Stomach (tissue), 4 donors: ENCODE measurements around the gene TTC34.

Experiments
- EP300 ChIP-seq: sonication (generic); formaldehyde crosslinking; IDR thresholded peaks from one replicate; pipeline ENCODE4 v1.6.1; 2017; ENCODE audit warnings: antibody characterized with exemption
- POLR2A ChIP-seq, 4 donors: fragments of 450-650 bp; IDR thresholded peaks; one replicate each; pipeline ENCODE4 v1.6.1; 2016; ENCODE audit warnings: antibody characterized with exemption in 4 of 4, control low read depth in 2 of 4, mild to moderate bottlenecking in 1 of 4, moderate library complexity in 1 of 4
- TF ChIP-seq, protein P1 (sequence below), 7 experiments: fragments of 450-650 bp in 4 of 7; fragments of 200-600 bp in 3 of 7; sonication (generic) in 3 of 7; IDR thresholded peaks; one replicate each; pipeline ENCODE4 v1.5.1; 2016 to 2019; ENCODE audit warnings: antibody characterized with exemption in 7 of 7, control low read depth in 2 of 7, mild to moderate bottlenecking in 1 of 7

DNA sequence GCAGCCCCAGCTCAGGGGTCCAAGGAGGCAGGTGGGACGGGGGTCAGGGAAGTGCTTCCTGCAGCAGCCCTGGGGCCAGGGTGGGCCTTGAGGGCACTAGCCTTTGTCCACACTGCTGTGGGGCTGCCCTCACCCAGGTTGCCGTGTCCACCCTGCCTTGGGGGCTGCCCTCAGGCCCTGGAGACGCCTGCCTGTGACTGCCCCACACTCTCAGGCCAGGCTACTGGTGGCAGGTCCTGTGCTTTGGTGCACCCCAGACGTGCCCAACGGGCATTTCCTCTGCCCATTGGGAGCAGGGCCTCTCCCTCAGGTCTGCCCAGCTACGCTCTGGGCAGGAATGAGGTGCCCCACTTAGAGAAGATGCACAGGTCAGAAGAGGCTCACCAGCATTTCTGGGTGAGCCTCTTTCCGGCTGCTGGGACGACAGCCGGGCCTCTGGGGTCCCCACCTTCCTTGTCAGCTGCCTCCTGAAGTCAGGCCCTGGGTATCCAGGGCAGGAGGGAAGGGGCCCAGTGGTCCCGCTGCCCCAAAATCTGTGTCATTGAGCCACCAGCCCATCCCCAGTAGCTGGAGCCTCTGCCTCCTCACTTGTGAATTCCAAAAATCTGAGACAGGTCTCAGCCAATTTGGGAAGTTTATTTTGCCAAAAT lies 166.0 kb downstream of the TTC34 start:
- TF ChIP-seq, protein P1, sequence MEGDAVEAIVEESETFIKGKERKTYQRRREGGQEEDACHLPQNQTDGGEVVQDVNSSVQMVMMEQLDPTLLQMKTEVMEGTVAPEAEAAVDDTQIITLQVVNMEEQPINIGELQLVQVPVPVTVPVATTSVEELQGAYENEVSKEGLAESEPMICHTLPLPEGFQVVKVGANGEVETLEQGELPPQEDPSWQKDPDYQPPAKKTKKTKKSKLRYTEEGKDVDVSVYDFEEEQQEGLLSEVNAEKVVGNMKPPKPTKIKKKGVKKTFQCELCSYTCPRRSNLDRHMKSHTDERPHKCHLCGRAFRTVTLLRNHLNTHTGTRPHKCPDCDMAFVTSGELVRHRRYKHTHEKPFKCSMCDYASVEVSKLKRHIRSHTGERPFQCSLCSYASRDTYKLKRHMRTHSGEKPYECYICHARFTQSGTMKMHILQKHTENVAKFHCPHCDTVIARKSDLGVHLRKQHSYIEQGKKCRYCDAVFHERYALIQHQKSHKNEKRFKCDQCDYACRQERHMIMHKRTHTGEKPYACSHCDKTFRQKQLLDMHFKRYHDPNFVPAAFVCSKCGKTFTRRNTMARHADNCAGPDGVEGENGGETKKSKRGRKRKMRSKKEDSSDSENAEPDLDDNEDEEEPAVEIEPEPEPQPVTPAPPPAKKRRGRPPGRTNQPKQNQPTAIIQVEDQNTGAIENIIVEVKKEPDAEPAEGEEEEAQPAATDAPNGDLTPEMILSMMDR (IDR thresholded peaks at IDR 0.05) = no peak
- TF ChIP-seq POLR2A (IDR thresholded peaks at IDR 0.05) = no peak
- no peak for TF ChIP-seq EP300
